ENCODE data around the gene PET100.

- TF ChIP-seq CTCF (IDR thresholded peaks at IDR 0.05 in 8 of 11, conservative IDR thresholded peaks at IDR 0.05 in 3 of 11) = no peak
- TF ChIP-seq POLR2A (IDR thresholded peaks at IDR 0.05) = no peak
- TF ChIP-seq POLR2AphosphoS5 (IDR thresholded peaks at IDR 0.05) = no peak
Observed at GRCh38 chr19:7679771-7680605, 50.4 kb downstream of the PET100 start.

All from spleen (tissue), 7 donors.